Activated gamma-delta T cell treated with Interleukin-2 at 50 U/mL for 16 hours (primary cell): ENCODE data around the gene PREX1.
"Not testable (repeated sequence)": the region's sequence is repeated elsewhere in the genome, so short reads cannot be mapped to it uniquely, and the experiment has no call there.

Source experiments
- DNase-seq: peaks from one replicate; pipeline ENCODE4 v3.0.0-alpha.2; 2020

PREX1 gene

GRCh38 chr20:48790473-48791003 is 37.3 kb downstream of the PREX1 start:
- no peak for DNase-seq

- DNase-seq, result no peak
Measured at GRCh38 chr20:48789781-48790472, 37.9 kb downstream of the PREX1 start.

- no peak for DNase-seq
Measured at GRCh38 chr20:48789185-48789668, 38.6 kb downstream of the PREX1 start.

- DNase-seq, result no peak
Measured at GRCh38 chr20:48788486-48789072, 39.2 kb downstream of the PREX1 start.

GRCh38 chr20:48787861-48788375 is 39.9 kb downstream of the PREX1 start:
- no peak for DNase-seq

- no peak for DNase-seq
Measured at GRCh38 chr20:48786951-48787705, 40.7 kb downstream of the PREX1 start.

GRCh38 chr20:48785801-48786200 is 42.0 kb downstream of the PREX1 start:
- no peak for DNase-seq

GRCh38 chr20:48785256-48785655 is 42.5 kb downstream of the PREX1 start:
- no peak for DNase-seq

GRCh38 chr20:48784273-48784641 is 43.5 kb downstream of the PREX1 start:
- DNase-seq, result no peak

- DNase-seq, result no peak
Measured at GRCh38 chr20:48783533-48784272, 44.1 kb downstream of the PREX1 start.

- no peak for DNase-seq
Measured at GRCh38 chr20:48782901-48783308, 44.9 kb downstream of the PREX1 start.

- DNase-seq, result no peak
Measured at GRCh38 chr20:48782053-48782452, 45.7 kb downstream of the PREX1 start.

- no peak for DNase-seq
Measured at GRCh38 chr20:48781634-48782033, 46.2 kb downstream of the PREX1 start.

GRCh38 chr20:48779435-48779834 is 48.4 kb downstream of the PREX1 start:
- DNase-seq, result no peak

GRCh38 chr20:48777821-48778220 is 50.0 kb downstream of the PREX1 start:
- no peak for DNase-seq

GRCh38 chr20:48777005-48777404 is 50.8 kb downstream of the PREX1 start:
- DNase-seq, result no peak

- no peak for DNase-seq
Measured at GRCh38 chr20:48776306-48776705, 51.5 kb downstream of the PREX1 start.

- not testable (repeated sequence) for DNase-seq
Measured at GRCh38 chr20:48775545-48775944, 52.3 kb downstream of the PREX1 start.

- DNase-seq, result no peak
Measured at GRCh38 chr20:48774696-48775095, 53.1 kb downstream of the PREX1 start.

- no peak for DNase-seq
Measured at GRCh38 chr20:48773837-48774418, 53.9 kb downstream of the PREX1 start.

GRCh38 chr20:48772183-48772976 is 55.4 kb downstream of the PREX1 start:
- no peak for DNase-seq

GRCh38 chr20:48771542-48771941 is 56.3 kb downstream of the PREX1 start:
- DNase-seq, result no peak
